Measurements from ENCODE around the gene CCL13.

CCL13 gene

GRCh38 chr17:34364751-34365150, 8.5 kb downstream of the CCL13 start:
- no peak for DNase-seq

DNA sequence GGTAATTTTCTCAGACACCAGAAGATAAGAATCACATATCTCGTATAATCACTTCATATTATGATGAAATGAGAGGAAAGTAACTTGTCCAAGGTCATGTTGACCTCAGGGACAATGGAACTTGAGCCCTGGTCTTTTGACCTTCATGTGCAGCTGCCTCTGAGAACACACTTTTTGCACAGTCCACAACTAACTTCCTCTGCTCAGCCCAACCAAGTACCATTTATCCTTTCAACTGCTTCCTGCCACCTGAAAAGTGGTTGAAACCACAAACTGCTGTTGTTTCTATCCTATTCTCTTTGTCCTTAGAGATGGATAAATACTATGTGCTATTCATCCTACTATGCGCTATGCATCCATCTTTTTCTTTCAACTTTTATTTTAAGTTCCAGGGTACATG, 9.1 kb downstream of the CCL13 start:
- no peak for DNase-seq

GRCh38 chr17:34366010-34366409, 9.7 kb downstream of the CCL13 start:
- DNase-seq = no peak

GRCh38 chr17:34366529-34367107, 10.3 kb downstream of the CCL13 start:
- no peak for DNase-seq

DNA sequence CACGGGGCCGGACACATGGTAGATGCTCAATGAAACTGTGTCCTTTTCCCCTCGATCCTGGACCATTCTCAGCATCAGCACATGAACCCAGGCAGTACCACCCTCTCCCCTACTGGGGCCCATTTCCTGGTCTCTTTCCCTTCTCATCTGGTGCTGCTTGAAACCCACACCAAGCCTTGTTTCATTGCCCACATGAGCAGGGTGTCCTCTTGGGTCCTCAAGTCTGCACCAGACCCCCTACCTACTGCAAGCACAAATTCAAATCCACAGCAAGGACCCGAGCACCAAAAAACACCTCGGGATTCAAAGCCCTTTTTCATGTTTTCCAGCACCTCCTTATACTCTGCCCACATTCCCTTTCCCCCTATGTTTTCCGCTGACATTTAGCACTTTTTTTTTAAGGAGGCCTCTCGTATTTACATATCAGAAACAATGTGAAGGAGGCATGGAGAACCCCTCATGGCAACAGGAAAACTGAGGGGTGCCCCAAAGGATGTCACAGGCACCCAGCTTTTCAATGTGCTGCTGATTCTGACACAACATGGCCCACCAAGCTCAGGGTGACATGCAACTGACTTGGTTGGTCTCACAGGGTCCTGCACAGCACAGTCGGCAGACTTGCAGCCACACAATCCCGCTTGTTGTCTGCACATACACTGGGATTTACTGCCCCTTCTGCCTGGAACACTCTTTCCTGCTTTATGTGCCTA, 11.4 kb downstream of the CCL13 start:
- DNase-seq = no peak

- no peak for DNase-seq
Measured at GRCh38 chr17:34368196-34368945, 12.1 kb downstream of the CCL13 start.

GRCh38 chr17:34368946-34369500, 12.7 kb downstream of the CCL13 start:
- DNase-seq = no peak

- no peak for DNase-seq
Measured at GRCh38 chr17:34369571-34369970, 13.3 kb downstream of the CCL13 start.

DNA sequence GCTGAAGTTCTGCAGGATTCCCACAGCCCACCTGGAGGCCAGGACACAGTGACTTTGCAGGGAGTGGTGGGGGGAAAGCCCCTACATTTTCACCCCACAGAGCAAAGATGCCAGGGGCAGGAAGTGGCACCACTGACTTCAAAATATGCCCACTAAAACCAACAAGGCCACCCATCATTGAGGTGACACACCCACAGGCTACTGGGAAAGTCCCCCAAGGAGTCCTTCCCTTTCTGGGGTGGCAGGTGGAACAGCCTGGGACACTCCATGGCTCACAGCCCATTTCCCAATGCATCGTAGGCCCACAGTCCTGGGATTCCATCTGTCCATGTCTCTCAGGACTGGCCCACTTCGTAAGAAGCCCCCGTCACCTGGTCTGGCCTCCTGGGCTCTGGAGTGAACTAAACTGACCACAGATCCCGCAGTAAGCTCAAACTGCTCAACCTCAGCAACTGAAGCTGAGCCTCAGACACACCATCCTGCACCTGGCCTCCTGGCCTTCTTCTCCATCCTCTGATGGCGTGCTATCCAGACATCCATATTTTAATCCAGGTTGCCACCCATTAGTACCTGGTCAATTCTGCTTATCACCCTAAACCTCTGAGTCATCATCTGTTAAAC, 14.2 kb downstream of the CCL13 start:
- no peak for DNase-seq

DNA sequence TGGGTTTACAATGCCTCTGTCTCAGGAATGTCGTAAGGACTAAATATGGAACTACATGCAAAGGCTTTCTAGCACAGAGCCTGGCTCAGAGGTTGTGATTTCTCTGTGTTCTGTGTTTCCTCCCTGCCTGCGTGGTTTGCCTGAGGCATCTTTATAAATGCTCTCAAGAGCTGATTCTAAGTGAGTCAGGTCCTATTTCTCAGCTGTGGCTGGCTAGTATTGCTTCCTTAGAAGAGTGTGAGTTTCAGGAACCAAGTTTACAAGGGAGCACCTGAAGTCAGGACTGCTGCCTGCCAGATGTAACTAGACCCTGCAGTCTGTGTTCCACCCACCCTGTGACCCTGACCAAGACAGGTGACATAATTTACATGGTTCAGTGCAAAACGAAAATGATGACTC, 14.7 kb downstream of the CCL13 start:
- no peak for DNase-seq

GRCh38 chr17:34371405-34372100, 15.3 kb downstream of the CCL13 start:
- DNase-seq = no peak

GRCh38 chr17:34374457-34374856, 18.2 kb downstream of the CCL13 start:
- no peak for DNase-seq

DNA sequence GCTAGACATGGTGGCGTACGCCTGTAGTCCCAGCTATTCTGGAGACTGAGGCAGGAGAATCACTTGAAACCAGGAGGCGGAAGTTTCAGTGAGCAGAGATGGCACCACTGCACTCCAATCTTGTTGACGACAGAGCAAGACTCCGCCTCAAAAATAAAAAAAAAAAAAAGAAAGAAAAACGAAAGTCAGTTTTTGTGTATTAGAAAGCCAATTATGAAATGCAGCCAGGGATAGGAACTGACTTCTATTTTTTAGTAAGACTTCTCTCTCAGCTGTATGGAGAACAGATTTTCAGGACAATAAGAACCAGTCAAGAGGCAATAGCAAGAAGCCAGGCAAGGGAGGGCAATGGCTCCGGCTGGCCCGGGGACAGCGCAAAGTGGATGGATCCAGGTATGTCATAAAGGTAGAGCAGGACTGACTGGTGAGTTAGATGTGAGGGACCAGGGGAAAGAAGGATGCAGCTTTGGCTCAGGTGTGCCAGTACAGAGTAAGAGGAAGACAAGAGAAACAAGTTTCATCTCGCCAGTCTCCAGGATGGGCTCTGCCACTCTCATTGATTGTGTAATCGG, 19.2 kb downstream of the CCL13 start:
- no peak for DNase-seq

DNA sequence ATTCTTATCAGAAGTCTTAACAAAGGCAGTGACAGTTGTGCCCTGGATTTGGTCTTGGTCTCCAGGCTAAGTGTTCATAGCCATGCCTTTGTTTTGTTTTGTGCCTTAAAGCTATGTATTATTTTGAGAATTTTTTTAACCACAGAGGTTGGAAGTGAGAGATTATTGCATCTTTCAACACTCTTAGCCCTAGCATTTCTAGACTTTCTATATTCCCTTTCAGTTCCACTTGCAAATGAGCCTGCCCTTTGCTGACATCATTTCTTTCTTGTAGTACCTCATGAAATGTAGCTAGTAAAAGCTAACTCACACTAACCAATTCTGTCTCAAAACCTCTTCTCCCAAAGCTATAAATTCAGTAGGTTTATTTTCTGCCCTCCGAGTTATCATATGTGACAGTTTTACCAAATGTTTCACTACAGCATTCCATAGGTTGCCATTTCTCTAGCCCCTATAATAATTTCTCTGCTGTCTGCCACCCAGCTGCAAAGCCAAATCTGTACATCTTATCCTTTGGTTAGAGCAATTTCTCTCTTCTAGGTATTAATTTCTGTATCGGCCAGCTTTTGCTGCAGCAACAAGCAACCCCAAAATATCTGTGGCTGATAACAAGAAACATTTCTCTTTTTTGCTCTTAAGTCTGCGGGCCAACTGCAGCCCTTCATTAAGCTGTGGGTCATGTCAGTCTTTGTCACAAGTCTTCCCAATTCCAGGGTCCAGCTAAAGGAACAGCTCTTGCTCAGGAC, 21.0 kb downstream of the CCL13 start:
- no peak for DNase-seq

DNA sequence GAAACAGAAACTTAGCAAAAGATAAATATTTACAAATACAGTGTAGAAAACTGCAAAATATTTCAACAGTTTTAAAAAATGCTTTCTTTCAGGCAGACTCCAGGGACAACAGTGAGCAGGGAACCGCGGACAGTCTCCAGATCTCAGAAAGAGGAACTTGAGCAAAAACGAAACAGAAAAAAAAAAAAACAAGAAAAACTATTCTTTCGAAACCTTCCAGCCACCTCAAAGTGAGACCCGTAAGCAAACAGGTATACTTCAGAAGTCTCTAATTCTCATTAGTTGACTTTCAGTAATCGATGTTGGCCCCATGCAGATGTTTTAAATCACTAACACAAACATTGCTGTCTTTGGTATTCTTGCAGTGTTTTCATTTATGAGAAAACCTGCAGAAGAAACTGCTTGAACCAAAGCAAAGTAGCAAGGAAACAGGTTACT, 22.4 kb downstream of the CCL13 start:
- no peak for DNase-seq

GRCh38 chr17:34379868-34380267, 23.6 kb downstream of the CCL13 start:
- DNase-seq = no peak

DNA sequence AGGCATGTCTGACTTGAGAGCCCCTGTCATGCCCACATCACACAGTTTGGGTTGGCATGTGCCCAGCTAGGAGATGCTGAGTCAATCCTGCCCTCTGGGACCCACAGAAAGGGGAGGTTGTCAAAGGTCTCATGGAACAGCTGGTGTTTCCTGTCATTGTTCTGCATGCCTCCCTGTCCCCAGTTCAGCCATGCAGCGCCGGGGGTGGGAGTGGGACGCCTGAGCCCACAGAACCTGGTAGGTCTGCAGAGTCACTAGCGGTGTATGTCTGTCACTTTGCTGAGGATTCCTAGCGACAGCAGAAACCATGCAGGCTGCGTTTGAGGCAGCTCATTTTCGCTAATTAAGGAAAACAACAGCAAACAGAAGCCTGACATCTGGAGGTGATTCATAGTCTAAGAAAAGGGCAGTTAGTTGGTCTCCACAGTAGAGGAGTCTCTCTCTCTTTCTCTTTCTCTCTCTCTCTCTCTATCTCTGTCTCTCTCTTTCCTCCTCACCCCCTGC, 26.4 kb downstream of the CCL13 start:
- DNase-seq = no peak

DNA sequence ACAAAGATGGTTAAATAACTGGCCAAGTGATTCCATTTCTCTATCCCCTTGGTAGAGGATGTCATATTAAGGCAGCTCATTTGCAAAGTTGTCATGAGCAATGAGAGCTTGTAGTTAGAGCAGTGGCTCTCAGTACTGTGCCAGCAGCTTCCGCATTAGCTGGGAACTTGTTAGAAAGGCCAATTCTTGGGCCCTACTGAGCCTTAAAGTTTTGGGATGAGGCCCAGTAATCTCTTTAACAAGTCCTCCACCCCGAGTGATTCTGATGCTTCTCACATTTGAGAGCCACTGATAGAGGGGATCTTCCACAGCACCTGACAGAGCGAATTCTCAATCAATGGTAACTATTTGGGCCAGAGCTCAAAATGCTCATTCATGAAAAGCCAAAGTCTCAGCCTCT, 26.9 kb downstream of the CCL13 start:
- DNase-seq = no peak

- DNase-seq = no peak
Measured at GRCh38 chr17:34384271-34384670, 28.0 kb downstream of the CCL13 start.

- no peak for DNase-seq
Measured at GRCh38 chr17:34384822-34385605, 28.7 kb downstream of the CCL13 start.

- no peak for DNase-seq
Measured at GRCh38 chr17:34386343-34386696, 30.0 kb downstream of the CCL13 start.
